Measurements from ENCODE around the gene NR1H4.

GRCh38 chr12:100553936-100554335 is 80.3 kb downstream of the NR1H4 start:
- TF ChIP-seq POLR2A (IDR thresholded peaks at IDR 0.05) (no peak), CTCF (IDR thresholded peaks at IDR 0.05 in 8 of 11, conservative IDR thresholded peaks at IDR 0.05 in 3 of 11) (no peak), POLR2AphosphoS5 (IDR thresholded peaks at IDR 0.05) (no peak)

Data from spleen (tissue), 7 donors.